CD4-positive, CD25-positive, alpha-beta regulatory T cell (primary cell): ENCODE data around the gene CDT1. TPM values are rescaled to one million over a fixed set of nuclear protein-coding genes. Genes with fewer than 3 reads are reported as not detected.
A peak's percentile ranks its signal among the peaks of the same experiment; 100 is the strongest.

Experiments
- ATAC-seq, 2 donors: fragments of 150-1000 bp; cut with Tn5 transposase; one replicate each; pipeline ENCODE4 v1.10.0; 2021; ENCODE audit warnings: low read depth in 2 of 2, moderate number of reproducible peaks in 2 of 2, moderate library complexity in 1 of 2
- DNase-seq, 3 donors: peaks; one replicate each; pipeline versions ENCODE4 v3.0.0 to v3.0.0-alpha.2; 2012 to 2022; ENCODE audit warnings: mixed read lengths in 1 of 3
- H3K27ac ChIP-seq: one replicate; pipeline ENCODE4 v1.7.0; 2013; ENCODE audit warnings: mild to moderate bottlenecking, low read length; ENCODE audit not compliant: insufficient read depth, poor library complexity, severe bottlenecking
- H3K27me3 ChIP-seq: one replicate; pipeline ENCODE4 v1.7.0; 2013; ENCODE audit warnings: low read length; ENCODE audit not compliant: control insufficient read depth, insufficient read depth
- H3K36me3 ChIP-seq: one replicate; pipeline ENCODE4 v1.7.0; 2013; ENCODE audit warnings: mild to moderate bottlenecking, low read length, moderate library complexity; ENCODE audit not compliant: control insufficient read depth, insufficient read depth
- H3K4me1 ChIP-seq: 2 replicates; pipeline ENCODE4 v1.7.0; 2013; ENCODE audit warnings: mild to moderate bottlenecking, low read length; ENCODE audit not compliant: insufficient read depth, control insufficient read depth, poor library complexity, severe bottlenecking
- H3K4me3 ChIP-seq: one replicate; pipeline ENCODE4 v1.7.0; 2013; ENCODE audit warnings: low read depth, mild to moderate bottlenecking, low read length, moderate library complexity
- H3K9me3 ChIP-seq, 2 experiments: 1 replicate in 1 of 2; 2 replicates in 1 of 2; pipeline ENCODE4 v1.7.0; 2013; ENCODE audit warnings: low read length in 2 of 2, mild to moderate bottlenecking in 1 of 2, moderate library complexity in 1 of 2; ENCODE audit not compliant: control insufficient read depth in 2 of 2
- H3K27ac Mint-ChIP-seq, 3 donors: one replicate each; pipeline ENCODE4 v1.8.0; 2020 to 2022; ENCODE audit warnings: mild to moderate bottlenecking in 3 of 3, mixed read lengths in 3 of 3, moderate library complexity in 2 of 3
- H3K27me3 Mint-ChIP-seq: one replicate; pipeline ENCODE4 v1.8.0; 2022; ENCODE audit warnings: mild to moderate bottlenecking, mixed read lengths
- H3K36me3 Mint-ChIP-seq: one replicate; pipeline ENCODE4 v1.8.0; 2020; ENCODE audit warnings: mixed read lengths
- H3K4me1 Mint-ChIP-seq, 4 donors: one replicate each; pipeline ENCODE4 v1.8.0; 2020 to 2022; ENCODE audit warnings: mixed read lengths in 4 of 4, mild to moderate bottlenecking in 1 of 4
- H3K4me3 Mint-ChIP-seq, 4 donors: one replicate each; pipeline ENCODE4 v1.8.0; 2020 to 2022; ENCODE audit warnings: mild to moderate bottlenecking in 4 of 4, mixed read lengths in 4 of 4, moderate library complexity in 3 of 4
- H3K9me3 Mint-ChIP-seq, 7 donors: one replicate each; pipeline ENCODE4 v1.8.0; 2020 to 2022; ENCODE audit warnings: mixed read lengths in 7 of 7, mild to moderate bottlenecking in 3 of 7, moderate library complexity in 2 of 7
- polyA plus RNA-seq, 4 donors: library from polyadenylated mRNA; unstranded; fragments of 300-500 nt; fragmentation: Illumina TruSeq; gene quantifications; one replicate each; pipeline ENCODE4 v1.2.3, GENCODE V29; 2021
- total RNA-seq: library from RNA; stranded (reverse); gene quantifications from one replicate; pipeline ENCODE4 v1.2.3, GENCODE V29; 2022

Gene CDT1
- total and polyA plus RNA-seq, 5 donors from 2014 or later = 0.60 to 4.8 (median 1.4) TPM

DNA sequence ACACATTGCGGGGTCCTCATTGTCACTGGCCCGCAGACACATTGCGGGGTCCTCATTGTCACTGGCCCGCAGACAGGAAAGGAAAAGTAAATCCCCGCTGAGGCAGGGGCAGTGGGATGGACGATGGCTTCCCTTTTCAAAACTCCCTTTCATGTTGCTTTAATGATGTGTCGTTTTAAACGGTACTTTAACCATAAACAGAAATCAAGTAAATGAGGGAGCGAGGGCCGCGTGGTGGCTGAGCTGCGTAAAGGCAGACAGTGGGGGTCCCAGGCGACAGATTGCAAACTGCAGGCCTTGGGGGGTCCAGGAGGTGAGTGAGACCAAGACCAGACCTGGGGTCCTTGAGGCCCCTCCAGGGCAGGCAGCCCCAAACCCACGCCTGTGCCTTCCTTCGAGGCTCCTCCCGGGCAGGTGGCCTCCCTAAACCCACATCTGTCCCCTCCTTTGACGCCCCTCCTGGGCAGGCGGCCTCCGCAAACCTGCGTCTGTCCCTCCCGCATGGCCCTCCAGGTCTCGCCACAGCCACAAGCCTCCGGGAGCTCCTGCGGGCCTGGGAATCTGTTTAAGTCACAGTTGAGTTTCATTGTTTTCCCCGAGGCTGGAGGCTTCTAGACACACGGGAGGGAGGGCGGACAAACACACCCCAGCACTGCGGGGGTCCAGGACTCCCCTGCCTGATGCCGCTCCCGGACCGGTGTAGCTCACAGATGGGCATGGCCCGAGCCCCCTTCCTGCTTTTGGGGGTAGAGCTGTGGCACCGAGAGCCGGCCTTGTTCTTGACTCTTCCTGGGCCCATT lies 25.9 kb upstream of the CDT1 start:
- H3K4me3 ChIP-seq = no peak overlapping the region
- peaks cover 2% of the 10 kb centered on the region for H3K36me3 ChIP-seq
- no peaks in the 10 kb centered on the region for H3K27me3 ChIP-seq
- no peaks in the 10 kb centered on the region for H3K36me3 Mint-ChIP-seq
- no peaks in the 10 kb centered on the region for H3K27me3 Mint-ChIP-seq
- H3K27ac Mint-ChIP-seq = peak overlapping the region; percentile 71 to 86 (median 73)
- peak overlapping the region in 3 of 4 donors; percentile 43 to 72 (median 57) for H3K4me3 Mint-ChIP-seq
- peaks cover 74% of the 10 kb centered on the region for H3K4me1 ChIP-seq
- DNase-seq = no peak
- H3K4me1 Mint-ChIP-seq = peaks cover 0 to 64% (median 20%) of the 10 kb centered on the region in 4 donors
- no peaks in the 10 kb centered on the region for H3K9me3 Mint-ChIP-seq
- H3K27ac ChIP-seq = peak overlapping the region; percentile 47
- no peak for ATAC-seq
- no peaks in the 10 kb centered on the region for H3K9me3 ChIP-seq

- peak overlapping the region; percentile 47 for H3K27ac ChIP-seq
- Mint-ChIP-seq H3K36me3 (no peaks in the 10 kb centered on the region), H3K27me3 (no peaks in the 10 kb centered on the region), H3K9me3 (no peaks in the 10 kb centered on the region), H3K4me3 (peak overlapping the region in 2 of 4 donors; percentile 57 to 72), H3K27ac (peak overlapping the region; percentile 71 to 86 (median 73)), H3K4me1 (peaks cover 0 to 69% (median 25%) of the 10 kb centered on the region in 4 donors)
- H3K36me3 ChIP-seq = peaks cover 2% of the 10 kb centered on the region
- H3K4me1 ChIP-seq = peaks cover 74% of the 10 kb centered on the region
- no peaks in the 10 kb centered on the region for H3K9me3 ChIP-seq
- no peaks in the 10 kb centered on the region for H3K27me3 ChIP-seq
- ATAC-seq (no peak), DNase-seq (no peak)
- H3K4me3 ChIP-seq = no peak overlapping the region
These were observed 25.4 kb upstream of the CDT1 start for GRCh38 chr16:88778271-88778525.

DNA sequence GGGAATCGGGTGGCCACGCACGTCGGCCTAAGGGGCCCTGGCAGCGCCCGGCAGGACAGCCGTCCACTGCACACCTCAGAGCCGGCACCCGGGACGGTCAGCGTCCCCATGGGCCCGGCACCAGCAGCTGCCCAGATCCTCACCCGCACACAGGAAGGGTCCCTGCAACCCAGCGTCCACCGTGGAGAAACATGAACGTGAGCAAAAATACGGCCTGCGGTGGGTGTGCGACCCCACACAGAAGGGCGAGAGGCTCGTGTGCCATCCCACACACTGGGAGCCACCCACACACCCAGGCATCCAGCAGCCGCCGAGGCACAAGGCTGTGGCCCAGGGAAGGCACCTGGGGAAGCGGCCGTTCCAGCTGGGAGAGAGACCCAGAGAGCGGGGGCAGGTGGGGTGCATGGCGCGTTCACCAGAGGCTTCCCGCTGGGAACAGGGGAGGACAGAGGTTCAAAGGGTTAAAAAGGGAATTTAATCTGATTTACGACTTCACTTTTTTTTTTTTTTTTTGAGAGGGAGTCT lies 25.0 kb upstream of the CDT1 start:
- peak overlapping the region in 2 of 4 donors; percentile 57 to 72 for H3K4me3 Mint-ChIP-seq
- Histone ChIP-seq H3K27me3 (no peaks in the 10 kb centered on the region), H3K4me3 (no peak overlapping the region), H3K9me3 (no peaks in the 10 kb centered on the region), H3K36me3 (peaks cover 2% of the 10 kb centered on the region), H3K27ac (peak overlapping the region; percentile 85), H3K4me1 (peaks cover 74% of the 10 kb centered on the region)
- no peak for DNase-seq
- H3K36me3 Mint-ChIP-seq = no peaks in the 10 kb centered on the region
- no peaks in the 10 kb centered on the region for H3K27me3 Mint-ChIP-seq
- H3K27ac Mint-ChIP-seq = peak overlapping the region; percentile 60 to 86 (median 73)
- H3K9me3 Mint-ChIP-seq = no peaks in the 10 kb centered on the region
- ATAC-seq = no peak
- peaks cover 0 to 73% (median 28%) of the 10 kb centered on the region in 4 donors for H3K4me1 Mint-ChIP-seq

DNA sequence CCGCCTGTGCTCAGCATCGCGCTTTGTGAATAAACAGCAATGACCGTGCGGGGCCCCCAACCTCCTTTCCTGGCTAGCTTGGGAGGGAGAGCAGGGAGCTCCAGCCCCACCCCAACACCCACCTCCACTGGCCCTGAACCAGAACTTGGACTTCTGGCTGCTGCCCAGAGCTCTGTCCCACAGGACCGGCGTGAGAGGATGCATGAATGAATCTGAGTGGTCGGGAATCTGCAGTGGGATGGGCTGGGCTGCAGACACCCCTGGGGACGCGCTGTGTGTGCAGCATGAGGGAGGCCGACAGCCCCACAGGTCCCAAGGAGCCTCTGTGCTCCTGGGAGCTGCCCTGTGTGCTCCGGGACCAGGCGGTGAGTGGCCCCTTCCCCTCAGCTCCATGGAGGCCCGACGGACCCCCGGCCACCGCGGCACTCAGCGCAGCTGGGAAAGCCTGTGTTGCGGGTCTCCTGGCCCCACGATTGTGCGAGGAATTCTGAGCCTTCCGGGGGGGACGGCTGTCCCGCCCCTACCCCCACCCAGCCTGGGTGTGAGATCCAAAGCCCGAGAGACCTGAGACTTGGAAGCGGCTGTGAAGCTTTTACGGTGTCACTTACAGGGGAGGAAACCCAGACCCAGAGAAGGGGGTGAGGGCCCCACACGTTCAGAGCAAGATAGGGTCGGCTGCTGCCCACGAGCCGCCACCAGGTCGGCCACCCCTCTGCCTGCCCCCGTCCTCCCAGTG lies 24.0 kb upstream of the CDT1 start:
- Histone ChIP-seq H3K27ac (peak overlapping the region; percentile 85), H3K9me3 (no peaks in the 10 kb centered on the region), H3K27me3 (no peaks in the 10 kb centered on the region), H3K4me1 (peaks cover 73% of the 10 kb centered on the region), H3K36me3 (peaks cover 2% of the 10 kb centered on the region), H3K4me3 (no peak overlapping the region)
- no peak for DNase-seq
- Mint-ChIP-seq H3K36me3 (no peaks in the 10 kb centered on the region), H3K27me3 (no peaks in the 10 kb centered on the region), H3K4me1 (peaks cover 0 to 67% (median 29%) of the 10 kb centered on the region in 4 donors), H3K27ac (peak overlapping the region; percentile 89 to 99 (median 96)), H3K9me3 (no peaks in the 10 kb centered on the region), H3K4me3 (peak overlapping the region; percentile 87 to 90 (median 88))
- no peak for ATAC-seq

DNA sequence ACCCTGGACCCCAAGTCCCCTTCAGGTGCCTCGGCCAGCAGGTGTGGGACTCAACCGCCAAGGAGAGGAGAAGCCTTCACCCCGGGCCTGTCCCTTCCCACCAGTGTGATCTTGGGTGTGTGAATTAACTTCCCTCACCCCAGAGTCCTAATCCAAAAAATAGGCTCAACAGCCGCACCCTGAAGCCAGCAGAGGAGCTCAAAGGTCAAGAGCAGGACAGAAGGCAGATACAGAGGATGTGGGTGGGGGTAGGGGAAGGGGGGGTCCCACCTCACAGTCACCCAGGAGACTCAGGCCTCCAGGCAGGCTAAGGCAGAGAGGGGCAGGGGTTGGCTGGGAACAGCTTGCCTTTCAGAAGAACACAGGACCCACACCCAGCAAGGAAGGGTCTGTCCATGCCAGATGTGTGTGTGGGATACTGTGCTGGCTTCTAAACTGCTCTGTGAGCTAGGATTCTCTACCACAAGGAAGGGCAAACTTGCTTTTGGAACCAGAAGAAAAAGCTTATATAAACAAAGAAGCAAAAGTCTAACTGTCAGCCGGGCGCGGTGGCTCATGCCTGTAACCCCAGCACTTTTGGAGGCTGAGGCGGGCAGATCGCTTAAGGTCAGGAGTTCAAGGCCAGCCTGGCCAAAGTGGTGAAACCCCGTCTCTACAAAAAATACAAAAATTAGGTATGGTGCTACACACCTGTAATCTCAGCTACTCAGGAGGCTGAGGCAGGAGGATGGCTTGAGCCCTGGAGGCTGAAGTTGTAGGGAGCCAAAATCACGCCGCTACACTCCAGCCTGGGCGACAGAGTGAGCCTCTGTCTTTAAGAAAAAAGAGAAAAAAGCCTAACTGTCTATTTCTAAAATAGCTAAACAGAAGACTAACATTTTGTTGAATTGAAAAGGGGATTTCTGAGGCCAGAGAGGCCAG lies 23.2 kb upstream of the CDT1 start:
- peak in 1 of 3 donors; percentile 30 for DNase-seq
- H3K4me3 ChIP-seq = peak overlapping the region; percentile 73

GRCh38 chr16:88781140-88782077 lies 22.2 kb upstream of the CDT1 start:
- ATAC-seq = peak; percentile 59 to 62
- H3K4me1 Mint-ChIP-seq = peaks cover 0 to 61% (median 28%) of the 10 kb centered on the region in 4 donors

More for the DNA sequence above, 23.2 kb upstream of the CDT1 start:
- no peaks in the 10 kb centered on the region for H3K9me3 ChIP-seq
- peak overlapping the region; percentile 85 for H3K27ac ChIP-seq
- peaks cover 2% of the 10 kb centered on the region for H3K36me3 ChIP-seq
- H3K4me3 Mint-ChIP-seq = peak overlapping the region; percentile 87 to 98 (median 88)
- H3K27ac Mint-ChIP-seq = peak overlapping the region; percentile 89 to 99 (median 96)
- H3K36me3 Mint-ChIP-seq = no peaks in the 10 kb centered on the region
- ATAC-seq = no peak
- H3K9me3 Mint-ChIP-seq = no peaks in the 10 kb centered on the region
- no peaks in the 10 kb centered on the region for H3K27me3 ChIP-seq
- no peaks in the 10 kb centered on the region for H3K27me3 Mint-ChIP-seq
- H3K4me1 Mint-ChIP-seq = peaks cover 0 to 64% (median 28%) of the 10 kb centered on the region in 4 donors
- H3K4me1 ChIP-seq = peaks cover 68% of the 10 kb centered on the region

More at GRCh38 chr16:88781140-88782077, 22.2 kb upstream of the CDT1 start:
- Histone ChIP-seq H3K36me3 (peaks cover 2% of the 10 kb centered on the region), H3K4me1 (peaks cover 72% of the 10 kb centered on the region), H3K9me3 (no peaks in the 10 kb centered on the region), H3K4me3 (peak overlapping the region; percentile 73), H3K27ac (peak overlapping the region; percentile 85), H3K27me3 (no peaks in the 10 kb centered on the region)
- Mint-ChIP-seq H3K36me3 (no peaks in the 10 kb centered on the region), H3K27ac (peak overlapping the region; percentile 89 to 99 (median 96)), H3K4me3 (peak overlapping the region; percentile 87 to 98 (median 88)), H3K27me3 (no peaks in the 10 kb centered on the region), H3K9me3 (no peaks in the 10 kb centered on the region)
- DNase-seq = peak; percentile 56 to 88 (median 71)
